HG03354 (cell line): ENCODE results near the gene CMTM6.
"Not testable (repeated sequence)": the region's sequence is repeated elsewhere in the genome, so short reads cannot be mapped to it uniquely, and the experiment has no call there.

ENCODE experiments used
- ATAC-seq: cut with Tn5 transposase; IDR thresholded peaks from one replicate; pipeline ENCODE4 v1.9.1; 2021; ENCODE audit warnings: mild to moderate bottlenecking; ENCODE audit not compliant: unreplicated experiment, poor library complexity, severe bottlenecking

CMTM6 gene

GRCh38 chr3:32471246-32471645 is 31.4 kb downstream of the CMTM6 start:
- no peak for ATAC-seq

- ATAC-seq, result no peak
These were observed 32.3 kb downstream of the CMTM6 start for GRCh38 chr3:32470362-32470761.

- ATAC-seq, result peak; percentile 25
These were observed 33.3 kb downstream of the CMTM6 start for GRCh38 chr3:32469151-32469874.

- ATAC-seq, result peak; percentile 83
These were observed 35.1 kb downstream of the CMTM6 start for GRCh38 chr3:32467333-32468070.

- not testable (repeated sequence) for ATAC-seq
These were observed 35.8 kb downstream of the CMTM6 start for GRCh38 chr3:32466808-32467207.

- ATAC-seq, result not testable (repeated sequence)
These were observed 37.9 kb downstream of the CMTM6 start for GRCh38 chr3:32464726-32465125.

GRCh38 chr3:32463415-32463814 is 39.2 kb downstream of the CMTM6 start:
- not testable (repeated sequence) for ATAC-seq

- ATAC-seq, result not testable (repeated sequence)
These were observed 40.3 kb downstream of the CMTM6 start for GRCh38 chr3:32462191-32462986.

GRCh38 chr3:32460817-32461496 is 41.7 kb downstream of the CMTM6 start:
- ATAC-seq, result not testable (repeated sequence)

GRCh38 chr3:32460031-32460749 is 42.5 kb downstream of the CMTM6 start:
- ATAC-seq, result peak; percentile 94

GRCh38 chr3:32459450-32459849 is 43.2 kb downstream of the CMTM6 start:
- no peak for ATAC-seq

- ATAC-seq, result peak; percentile 48
These were observed 44.6 kb downstream of the CMTM6 start for GRCh38 chr3:32457971-32458471.

- no peak for ATAC-seq
These were observed 46.1 kb downstream of the CMTM6 start for GRCh38 chr3:32456429-32457130.

- no peak for ATAC-seq
These were observed 46.8 kb downstream of the CMTM6 start for GRCh38 chr3:32455609-32456428.

GRCh38 chr3:32454731-32455608 is 47.7 kb downstream of the CMTM6 start:
- ATAC-seq, result no peak

GRCh38 chr3:32454111-32454510 is 48.5 kb downstream of the CMTM6 start:
- no peak for ATAC-seq

GRCh38 chr3:32453346-32453745 is 49.3 kb downstream of the CMTM6 start:
- ATAC-seq, result no peak
